Ureter (tissue), 1 donor: ENCODE data around the gene ATF2. TPM values are rescaled to one million over a fixed set of nuclear protein-coding genes. Genes with fewer than 3 reads are reported as not detected.

Experiments used
- DNase-seq: peaks from one replicate; pipeline ENCODE4 v3.0.0-alpha.2; 2020; ENCODE audit warnings: low spot score
- total RNA-seq: library from RNA; stranded (reverse); gene quantifications from one replicate; pipeline ENCODE4 v1.2.4, GENCODE V29; 2023
- donor health status: DM: yes; HTN: yes; CAD: no.

The ATF2 gene, protein sequence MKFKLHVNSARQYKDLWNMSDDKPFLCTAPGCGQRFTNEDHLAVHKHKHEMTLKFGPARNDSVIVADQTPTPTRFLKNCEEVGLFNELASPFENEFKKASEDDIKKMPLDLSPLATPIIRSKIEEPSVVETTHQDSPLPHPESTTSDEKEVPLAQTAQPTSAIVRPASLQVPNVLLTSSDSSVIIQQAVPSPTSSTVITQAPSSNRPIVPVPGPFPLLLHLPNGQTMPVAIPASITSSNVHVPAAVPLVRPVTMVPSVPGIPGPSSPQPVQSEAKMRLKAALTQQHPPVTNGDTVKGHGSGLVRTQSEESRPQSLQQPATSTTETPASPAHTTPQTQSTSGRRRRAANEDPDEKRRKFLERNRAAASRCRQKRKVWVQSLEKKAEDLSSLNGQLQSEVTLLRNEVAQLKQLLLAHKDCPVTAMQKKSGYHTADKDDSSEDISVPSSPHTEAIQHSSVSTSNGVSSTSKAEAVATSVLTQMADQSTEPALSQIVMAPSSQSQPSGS
- 65.2 TPM for total RNA-seq

DNA sequence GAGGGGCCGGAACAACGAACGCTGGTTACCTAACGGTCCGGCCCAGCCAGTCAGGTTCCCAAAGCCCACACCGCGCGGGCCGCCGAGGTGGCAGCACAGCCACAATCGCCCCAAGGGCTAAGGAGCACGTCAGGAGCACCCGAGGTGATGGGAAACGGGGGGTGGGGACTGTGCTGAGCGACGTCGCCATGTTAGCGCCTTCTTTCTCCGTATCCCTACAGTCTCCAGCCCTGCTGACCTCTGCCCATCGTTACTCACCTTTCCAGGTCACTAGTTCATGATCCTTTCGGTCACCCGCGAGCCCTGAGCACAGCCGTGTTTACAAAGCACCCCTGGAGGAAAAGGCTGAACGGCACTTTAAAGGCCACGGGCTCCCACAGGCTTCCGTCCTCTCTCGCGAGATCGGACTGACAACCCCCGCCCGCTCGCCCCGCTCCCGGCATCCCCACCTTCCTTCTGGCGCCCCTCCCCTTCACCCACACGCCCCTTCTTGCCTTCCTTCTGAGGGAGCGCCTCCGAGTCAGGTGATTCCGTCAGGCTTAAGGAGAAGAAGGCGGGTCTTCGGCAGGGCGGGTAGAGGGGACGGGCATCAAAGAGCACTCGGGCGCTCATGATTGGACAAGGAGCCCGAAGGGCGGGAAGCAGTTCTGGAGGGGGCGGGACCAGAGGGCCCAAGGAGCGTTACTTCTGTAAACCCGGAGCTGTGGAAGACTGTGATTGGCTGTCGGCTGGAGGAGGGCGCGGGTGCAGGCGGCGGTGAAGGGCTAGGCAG is at the start of gene ATF2:
Gene ATF2 (minus strand): TSS at position 412 of the 772 bp plus-strand sequence. CDS start 31,760 bp downstream, outside the sequence.
- DNase-seq = peak; percentile 99

DNA sequence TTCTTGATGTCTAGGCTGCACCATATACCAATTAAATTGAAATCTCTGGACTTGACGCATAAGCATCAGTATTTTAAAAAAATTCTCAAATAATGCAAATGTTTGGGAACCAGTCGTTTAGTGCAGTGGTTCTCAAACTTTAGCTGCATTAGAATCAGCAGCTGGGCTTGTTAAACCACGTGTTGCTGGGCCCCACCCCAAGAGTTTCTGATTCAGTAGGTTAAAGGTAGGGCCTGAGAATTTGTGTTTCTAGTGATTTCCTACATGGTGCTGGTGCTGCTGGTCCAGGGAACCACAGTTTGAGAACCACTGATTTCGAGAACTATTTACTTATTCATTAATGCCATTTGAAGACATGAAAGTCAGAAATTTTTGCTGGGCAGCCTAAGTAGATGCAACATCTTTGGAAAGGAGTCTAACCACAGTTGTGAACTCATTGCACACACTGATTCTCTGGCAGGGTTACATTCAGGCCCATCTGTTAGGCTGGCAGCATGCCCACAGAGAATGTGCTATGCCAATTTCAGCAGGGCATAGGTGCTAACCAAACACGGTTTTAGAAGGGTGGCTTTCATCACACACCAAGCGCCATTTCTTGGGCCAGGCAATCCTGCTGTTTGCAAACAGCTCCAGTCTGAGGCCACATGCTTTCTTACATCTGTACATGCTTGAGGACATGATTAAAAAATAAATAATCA is 39.9 kb upstream of the ATF2 start:
- DNase-seq = no peak

DNA sequence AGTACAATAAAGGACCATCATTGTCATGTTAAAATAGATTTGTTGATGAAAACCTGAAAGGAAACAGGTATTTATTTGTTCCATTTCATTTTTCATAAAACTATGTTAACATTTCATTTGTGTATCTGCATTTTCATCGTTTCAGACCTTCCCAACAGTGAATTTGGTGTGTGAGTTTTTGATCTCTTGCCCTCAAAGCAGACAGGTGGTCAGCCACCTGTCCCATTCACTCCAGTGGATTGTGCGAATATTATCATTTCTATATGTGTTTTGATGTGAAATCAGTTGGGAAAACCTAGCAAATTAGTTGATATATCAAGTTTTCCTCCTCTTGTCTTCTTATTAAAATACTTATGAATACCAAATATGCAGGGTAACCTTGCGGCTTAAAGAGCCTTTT is 38.9 kb upstream of the ATF2 start:
- DNase-seq = no peak

DNA sequence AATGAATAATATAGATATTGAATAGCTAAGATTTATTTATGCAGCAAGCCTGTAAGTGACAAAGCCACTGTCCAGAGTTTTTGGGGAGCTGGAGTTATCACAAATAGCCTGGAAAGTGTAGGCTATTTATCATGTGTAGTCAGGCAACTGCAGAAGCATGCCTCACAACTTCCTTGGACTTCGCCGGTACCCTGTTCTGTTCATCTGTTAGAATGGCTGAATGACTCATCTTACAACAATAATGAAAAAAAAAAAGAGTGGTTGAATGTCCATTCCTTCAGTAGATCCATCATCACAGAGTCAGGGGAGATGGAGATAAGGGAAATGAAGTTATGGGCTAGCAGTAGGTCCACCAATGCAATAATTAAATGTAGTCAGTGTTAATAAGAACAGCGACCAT is 37.5 kb upstream of the ATF2 start:
- no peak for DNase-seq

DNA sequence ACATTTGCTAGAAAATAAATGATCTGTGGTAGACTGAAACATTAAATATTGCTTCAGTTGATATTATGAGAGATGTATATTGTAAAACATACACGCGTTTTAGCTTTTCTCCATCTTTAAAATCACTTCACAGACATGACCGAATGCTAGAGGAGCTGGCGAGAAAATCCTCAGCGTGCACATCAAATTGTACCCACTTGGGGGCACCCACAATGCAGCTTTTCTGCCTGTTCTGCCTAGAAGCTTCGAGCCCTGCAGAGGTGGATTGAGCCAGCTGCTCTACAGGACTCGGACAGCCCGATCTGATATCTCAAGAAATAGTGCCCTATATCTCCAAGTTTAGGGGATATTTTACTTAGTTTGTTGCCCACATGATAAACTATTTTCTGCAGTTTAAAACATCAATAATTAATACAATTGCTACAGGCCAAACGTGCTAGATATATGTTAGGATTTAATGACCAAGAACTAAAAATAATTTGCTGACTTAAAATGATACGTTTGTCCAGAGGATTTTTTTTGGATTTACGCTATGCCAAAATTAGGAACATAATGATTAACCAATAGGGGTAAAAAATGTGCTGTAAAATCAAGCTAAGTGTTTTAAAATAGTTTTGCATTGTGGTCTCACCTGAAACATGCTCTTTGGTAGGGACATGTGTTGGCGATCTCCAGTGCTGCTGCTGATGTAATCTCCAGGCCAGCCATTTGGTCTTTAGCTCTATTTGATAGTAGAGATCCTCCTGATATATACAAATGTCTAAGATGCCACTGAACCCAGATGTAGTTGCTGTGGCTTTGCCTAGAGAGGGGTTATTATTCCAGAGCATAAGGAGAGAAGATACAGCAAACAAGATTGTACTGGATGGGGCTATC is 35.9 kb upstream of the ATF2 start:
- DNase-seq = peak; percentile 54

DNA sequence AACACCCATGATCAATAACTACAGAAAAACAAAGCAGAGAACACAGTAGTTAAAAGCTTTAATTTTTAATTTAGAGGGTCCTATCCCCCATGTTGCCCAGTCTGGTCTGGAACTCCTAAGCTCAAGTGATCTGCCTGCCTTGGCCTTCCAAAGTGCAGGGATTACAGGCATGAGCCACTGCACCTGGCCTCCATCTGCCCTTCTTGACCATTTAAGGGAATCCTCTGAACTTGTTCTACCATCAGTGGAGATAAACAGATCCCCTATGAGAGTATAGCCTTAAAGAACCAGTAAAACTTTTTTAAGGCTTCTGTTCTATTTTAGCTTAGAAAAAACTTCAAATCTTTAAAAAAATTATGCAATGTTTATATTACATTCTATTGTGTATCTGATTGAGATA is 27.0 kb upstream of the ATF2 start:
- DNase-seq = no peak

DNA sequence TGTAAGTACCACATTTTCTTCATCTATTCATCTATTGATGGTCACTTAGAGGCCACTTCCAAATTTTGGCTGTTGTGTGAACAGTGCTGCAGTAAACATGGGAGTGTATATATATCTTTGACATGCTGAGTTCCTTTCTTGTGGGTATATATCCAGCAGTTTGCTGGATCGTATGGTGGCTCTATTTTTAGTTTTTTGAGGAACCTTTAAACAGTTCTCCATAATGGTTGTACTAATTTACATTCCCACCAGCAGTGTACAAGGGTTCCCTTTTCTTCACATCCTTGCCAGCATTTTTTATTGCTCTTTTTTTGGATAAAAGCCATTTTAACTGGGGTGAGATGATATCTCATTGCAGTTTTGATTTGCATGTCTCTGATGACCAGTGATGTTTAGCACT is 20.8 kb upstream of the ATF2 start:
- DNase-seq = no peak

DNA sequence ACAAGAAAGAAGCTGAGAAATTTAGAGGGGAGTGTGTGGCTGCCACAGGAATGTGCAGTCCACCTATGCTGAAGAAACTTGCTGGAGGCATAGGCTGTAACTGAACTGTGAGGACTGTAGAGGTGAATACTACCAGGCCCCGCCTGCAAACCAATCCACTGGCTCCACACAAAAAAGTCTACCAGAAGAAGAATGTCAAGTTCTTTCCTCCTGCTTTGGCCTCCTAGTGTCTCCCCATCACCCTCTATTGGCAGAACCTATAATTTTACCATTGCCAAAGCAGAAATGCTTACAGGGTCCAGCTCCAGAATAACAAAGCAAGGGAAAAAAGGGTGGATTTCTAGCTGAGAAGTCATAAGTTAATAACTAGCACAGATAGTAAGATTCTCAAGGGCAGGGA is 19.4 kb upstream of the ATF2 start:
- DNase-seq = no peak

DNA sequence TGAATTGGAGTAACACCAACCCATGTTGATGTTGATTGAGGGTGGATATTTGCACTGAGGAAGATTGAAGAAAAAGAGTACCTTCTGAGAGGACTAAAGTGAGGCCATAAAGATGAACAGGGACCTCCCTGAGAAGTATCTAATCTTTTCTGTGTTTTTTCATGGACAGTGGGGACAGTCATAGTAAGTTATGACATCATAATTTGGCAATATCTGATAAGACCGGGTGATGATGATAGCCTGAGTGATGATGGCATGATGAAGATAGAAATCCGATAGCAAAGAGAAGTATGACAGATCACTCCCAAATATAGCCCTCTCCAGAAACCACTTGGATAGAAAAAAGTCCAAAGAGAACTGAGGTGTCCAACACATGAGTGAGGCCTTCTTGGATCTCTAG is 15.7 kb upstream of the ATF2 start:
- DNase-seq = no peak

DNA sequence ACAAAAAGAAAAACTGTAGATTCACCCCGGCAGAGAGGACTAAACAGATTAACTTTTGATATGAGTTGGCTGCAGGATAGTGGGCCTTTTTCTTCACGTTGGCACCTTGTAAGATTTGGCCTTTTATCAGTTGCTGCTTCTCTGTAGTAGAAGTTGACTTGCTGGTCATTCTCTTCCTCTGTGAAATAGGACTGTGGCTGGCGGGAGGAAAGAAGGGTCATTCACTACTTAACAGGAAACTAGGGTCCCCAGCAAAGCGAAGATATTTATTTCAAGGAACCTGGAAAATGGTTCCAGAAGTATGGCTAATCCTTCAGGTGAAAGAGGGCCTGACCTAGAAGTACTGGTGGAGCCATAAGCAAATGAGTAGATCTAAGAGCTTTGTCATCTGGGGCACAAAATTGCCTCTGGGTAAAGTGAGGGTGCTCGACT is 13.9 kb upstream of the ATF2 start:
- DNase-seq = no peak

DNA sequence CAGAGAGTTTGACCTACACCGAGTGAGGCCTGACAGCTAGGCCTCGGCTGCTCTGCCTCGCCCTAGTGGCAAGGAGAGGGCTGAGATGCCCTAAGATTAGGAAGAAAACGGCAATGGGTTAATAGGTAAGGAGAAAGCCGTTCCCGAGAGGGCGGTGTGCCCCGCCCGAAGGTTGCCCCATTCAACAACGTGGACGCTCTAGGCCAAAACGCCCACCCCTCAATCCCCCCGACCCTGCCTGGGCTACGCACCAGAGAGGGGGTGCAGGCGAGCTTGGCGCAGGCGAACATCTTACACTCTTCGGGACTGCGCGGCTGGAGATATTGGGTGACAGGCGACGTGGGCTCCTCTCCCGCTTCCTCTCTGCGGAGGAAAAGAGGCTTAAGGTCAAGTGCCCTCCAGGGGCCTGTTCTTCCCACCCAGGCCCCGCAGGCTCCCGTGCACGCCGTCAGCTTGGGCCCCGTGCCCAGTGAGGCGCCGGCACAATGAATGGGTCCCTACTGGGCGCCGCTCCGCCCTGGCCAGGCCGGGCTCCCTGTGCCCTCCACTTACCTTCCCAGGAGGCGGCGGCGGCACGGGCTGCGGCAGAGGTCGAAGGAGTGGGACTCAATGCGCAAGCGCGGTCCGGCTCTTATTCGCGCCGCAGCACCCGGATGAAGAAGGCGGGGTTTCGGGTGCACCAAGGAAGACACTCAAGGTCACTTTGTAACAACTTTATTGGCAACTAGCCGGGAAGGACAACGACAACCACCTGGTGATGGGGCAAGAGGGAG is 13.3 kb upstream of the ATF2 start, which contains the start of gene ATP5MC3:
Gene ATP5MC3 (minus strand): TSS at position 607 of the 773 bp plus-strand sequence. CDS start 317 bp downstream, at position 290.
- peak; percentile 96 for DNase-seq

DNA sequence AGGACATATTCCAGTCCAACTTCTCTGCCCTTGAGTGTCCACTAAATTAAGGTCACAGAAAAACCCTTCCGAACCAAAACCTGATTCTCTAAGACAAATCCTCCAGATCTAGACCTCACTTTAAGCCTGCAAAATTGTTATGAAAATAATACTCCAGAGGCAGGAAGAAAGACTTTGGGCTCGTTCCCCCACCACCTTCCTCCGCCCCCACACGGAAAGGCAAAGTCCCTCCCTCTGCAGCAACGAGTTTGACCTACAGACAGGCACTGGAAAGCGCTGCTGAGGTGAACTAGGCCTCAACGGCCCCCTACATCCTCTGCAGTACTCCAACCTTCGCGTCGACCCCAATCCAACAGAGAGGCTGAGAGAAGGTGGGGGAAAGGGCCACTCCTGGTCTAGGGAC is 12.7 kb upstream of the ATF2 start:
- DNase-seq = peak; percentile 52

DNA sequence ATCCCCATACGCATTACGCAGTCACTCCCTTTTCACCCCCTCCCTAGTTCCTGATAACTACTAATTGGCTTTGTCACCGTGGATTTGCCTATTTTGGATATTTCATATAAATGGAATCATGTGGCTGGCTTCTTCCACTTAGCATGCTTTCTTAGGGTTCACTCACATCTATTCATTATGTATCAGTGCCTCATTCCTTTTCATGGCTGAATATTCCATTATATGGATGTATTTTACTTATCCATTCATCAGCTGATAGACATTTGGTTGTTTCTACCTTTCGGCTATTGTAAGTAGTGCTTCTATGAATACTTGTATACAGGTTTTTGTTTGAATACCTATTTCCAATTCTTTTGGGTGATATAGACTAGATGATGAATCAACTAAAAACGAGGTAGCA is 8.6 kb upstream of the ATF2 start:
- no peak for DNase-seq

DNA sequence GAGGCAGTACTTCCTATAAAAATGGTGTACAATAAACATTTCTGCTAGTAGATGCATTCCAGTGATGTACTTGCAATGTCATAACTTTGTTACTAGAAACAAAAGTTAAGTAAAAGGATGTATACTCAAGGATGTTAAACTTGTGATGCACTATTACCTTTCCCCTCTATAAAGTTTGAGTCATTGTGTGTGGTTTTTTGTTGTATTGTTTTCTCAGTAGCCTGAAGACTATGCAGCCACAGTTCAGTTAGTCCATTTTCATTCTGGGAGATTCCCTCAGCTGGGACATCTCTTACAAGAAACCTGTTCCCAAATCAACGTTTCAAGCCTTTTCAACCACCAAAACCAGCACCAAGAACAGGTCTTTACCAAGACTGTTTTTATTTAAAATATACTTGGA is 7.9 kb upstream of the ATF2 start:
- DNase-seq = no peak

DNA sequence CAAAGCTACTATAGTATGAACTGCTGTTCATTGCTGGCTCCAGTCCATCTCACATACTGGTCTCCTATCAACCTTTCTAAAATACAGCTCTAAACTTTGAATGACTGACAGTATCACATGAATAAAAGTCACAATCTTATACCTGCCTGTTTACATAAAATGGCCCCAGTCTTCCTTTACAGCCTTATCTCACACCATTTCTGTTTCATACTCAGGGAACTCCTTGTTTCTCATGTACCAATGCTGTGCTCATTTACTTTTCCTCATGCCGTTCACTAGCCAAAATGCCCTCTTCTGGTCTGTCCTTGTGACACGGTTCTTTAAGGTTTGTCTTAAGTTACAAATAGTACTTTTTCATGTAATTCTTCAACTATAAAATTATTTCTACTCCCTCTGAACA is 7.3 kb upstream of the ATF2 start:
- DNase-seq = no peak

DNA sequence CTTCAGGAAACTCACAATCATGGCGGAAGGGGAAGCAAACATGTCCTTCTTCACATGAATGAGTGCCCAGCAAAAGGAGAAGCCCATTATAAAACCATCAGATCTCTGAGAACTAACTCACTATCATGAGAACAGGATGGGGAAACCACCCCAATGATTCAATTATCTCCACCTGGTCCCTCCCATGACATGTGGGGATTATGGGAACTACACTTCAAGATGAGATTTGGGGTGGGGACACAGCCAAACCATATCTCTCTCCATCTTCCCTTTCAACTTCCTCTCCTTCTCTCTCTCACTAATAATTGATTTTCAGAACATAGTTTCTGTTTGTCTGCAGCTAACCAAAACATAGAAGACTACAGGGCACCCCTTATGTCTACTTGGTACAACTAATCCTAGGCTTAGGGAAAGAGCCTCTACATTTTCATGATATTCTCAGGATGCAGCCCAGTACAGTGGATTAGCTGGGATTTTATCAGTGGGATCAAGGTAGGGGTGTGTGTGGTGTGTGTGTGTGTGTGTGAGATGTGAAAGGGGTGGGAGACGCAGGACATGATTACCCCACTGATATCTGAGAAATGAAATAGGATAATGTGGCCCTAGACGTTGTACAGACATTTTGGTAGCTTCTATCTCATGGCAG is 2.8 kb upstream of the ATF2 start:
- DNase-seq = no peak

DNA sequence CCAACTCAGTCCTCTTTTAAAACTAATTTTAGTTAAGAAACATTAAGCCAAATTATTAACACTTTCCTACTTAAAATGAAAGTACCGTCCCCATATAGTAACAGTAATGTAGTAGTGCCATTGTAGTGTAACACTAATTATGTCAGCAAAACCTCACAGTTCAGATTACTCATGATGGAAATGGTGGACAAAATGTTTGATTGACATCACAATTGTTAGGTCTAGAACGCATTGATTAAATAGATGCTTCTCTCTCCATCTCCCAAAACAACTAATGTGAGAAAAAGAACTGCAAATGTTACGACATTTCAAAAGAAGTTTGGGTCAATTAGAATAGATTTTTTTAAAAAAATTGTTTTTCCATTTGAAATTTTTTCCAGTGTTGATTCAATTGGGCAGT is 1.2 kb upstream of the ATF2 start:
- DNase-seq = no peak

DNA sequence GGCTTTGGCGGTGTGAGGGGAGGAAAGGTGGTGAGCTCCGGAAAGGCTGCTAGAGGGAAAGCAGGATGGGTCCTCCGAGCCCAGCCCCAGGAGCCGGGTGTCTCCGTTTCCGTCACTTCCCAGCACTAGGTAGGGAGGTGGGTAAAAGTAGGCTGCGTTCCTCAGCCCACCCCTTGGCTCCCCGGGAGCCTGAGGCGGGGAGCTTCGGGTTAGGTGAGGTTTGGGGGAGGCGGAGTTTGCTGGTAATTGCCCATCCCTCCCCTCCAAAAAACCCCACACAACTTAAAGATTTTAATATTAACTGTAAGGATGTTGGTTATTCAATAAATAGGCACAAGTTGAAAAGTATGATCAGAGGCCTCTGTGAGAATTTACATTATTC is 552 bp upstream of the ATF2 start:
- DNase-seq = no peak

DNA sequence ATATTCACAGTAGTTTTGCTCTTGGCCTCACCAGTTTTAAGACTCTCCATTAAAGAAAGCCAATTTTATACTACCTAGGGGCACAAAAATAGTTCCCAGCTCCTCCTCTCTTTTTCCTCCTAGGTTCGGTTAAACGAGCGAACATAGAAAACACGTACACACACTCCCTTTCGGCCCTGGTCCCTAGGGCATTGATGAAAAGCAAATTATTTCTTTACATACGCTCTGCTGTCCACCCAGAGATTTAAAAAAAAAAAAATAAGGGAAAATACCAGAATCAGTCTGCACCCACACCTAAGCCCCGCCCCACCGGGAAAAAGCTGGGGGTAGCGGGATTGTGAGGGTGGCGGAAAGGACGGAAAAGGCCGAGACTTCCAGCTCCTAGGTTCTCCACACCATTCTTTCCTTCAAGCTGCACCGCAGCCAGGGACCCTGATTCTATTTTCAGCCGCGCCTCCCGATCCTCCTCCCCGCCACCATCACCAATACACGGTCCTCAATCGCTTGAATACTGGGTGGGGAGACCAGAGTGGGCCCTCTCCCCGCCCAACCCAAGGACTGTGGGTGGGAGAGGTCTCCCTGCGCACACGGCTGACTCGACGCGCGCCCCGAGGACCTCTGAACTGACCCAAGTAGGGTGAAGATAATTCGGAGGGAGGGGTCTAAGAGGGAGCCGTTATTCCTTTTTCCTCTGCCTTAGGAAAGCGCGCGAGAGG is 769 bp downstream of the ATF2 start:
- no peak for DNase-seq
